Right hindlimb (tissue), 1 donor: ENCODE data around the gene KCNK7.
"Not testable (repeated sequence)": the region's sequence is repeated elsewhere in the genome, so short reads cannot be mapped to it uniquely, and the experiment has no call there.

ENCODE experiments used
- DNase-seq: peaks from one replicate; pipeline ENCODE4 v3.0.0-alpha.2; 2018

The KCNK7 gene

GRCh38 chr11:65571420-65571819, 24.2 kb downstream of the KCNK7 start:
- DNase-seq: no peak

GRCh38 chr11:65569973-65570918, 25.4 kb downstream of the KCNK7 start, which contains the start of gene ZNRD2:
Gene ZNRD2 (plus strand): TSS chr11:65570477. CDS start chr11:65570492, 15 bp downstream.
- DNase-seq: peak; percentile 98

GRCh38 chr11:65569164-65569972, 26.2 kb downstream of the KCNK7 start:
- no peak for DNase-seq

GRCh38 chr11:65565624-65566453, 29.8 kb downstream of the KCNK7 start:
- no peak for DNase-seq

GRCh38 chr11:65564879-65565559, 30.6 kb downstream of the KCNK7 start:
- not testable (repeated sequence) for DNase-seq

GRCh38 chr11:65563601-65564000, 32.0 kb downstream of the KCNK7 start:
- no peak for DNase-seq

GRCh38 chr11:65562788-65563187, 32.8 kb downstream of the KCNK7 start:
- DNase-seq: no peak

GRCh38 chr11:65562020-65562419, 33.6 kb downstream of the KCNK7 start:
- DNase-seq: no peak

GRCh38 chr11:65560555-65561418, 34.8 kb downstream of the KCNK7 start:
- peak; percentile 84 for DNase-seq

GRCh38 chr11:65559951-65560537, 35.6 kb downstream of the KCNK7 start:
- DNase-seq: no peak

GRCh38 chr11:65559535-65559934, 36.1 kb downstream of the KCNK7 start:
- no peak for DNase-seq

- peak; percentile 89 for DNase-seq
These were observed 36.6 kb downstream of the KCNK7 start for GRCh38 chr11:65558930-65559509.

GRCh38 chr11:65558002-65558929, 37.3 kb downstream of the KCNK7 start, which contains the start of gene LTBP3:
Gene LTBP3 (minus strand): TSS chr11:65558359. CDS start chr11:65557959, 400 bp downstream.
- peak; percentile 93 for DNase-seq

- peak; percentile 63 for DNase-seq
These were observed 38.2 kb downstream of the KCNK7 start for GRCh38 chr11:65557280-65558001.

- DNase-seq: no peak
These were observed 38.9 kb downstream of the KCNK7 start for GRCh38 chr11:65556470-65557279.

GRCh38 chr11:65555693-65556231, 39.8 kb downstream of the KCNK7 start:
- peak; percentile 73 for DNase-seq

- DNase-seq: no peak
These were observed 40.7 kb downstream of the KCNK7 start for GRCh38 chr11:65554842-65555430.
